Lower leg skin (tissue), 4 donors: ENCODE data around the gene LDB1. TPM values are rescaled to one million over a fixed set of nuclear protein-coding genes. Genes with fewer than 3 reads are reported as not detected.

ENCODE experiments used
- DNase-seq, 2 donors: peaks; one replicate each; pipeline ENCODE4 v3.0.0-alpha.2; 2019; ENCODE audit warnings: low spot score in 2 of 2
- H3K4me3 ChIP-seq: fragments of 200-600 bp; sonication (generic); 2 replicates; pipeline ENCODE4 v1.5.1; 2017; ENCODE audit warnings: mild to moderate bottlenecking, low read depth; ENCODE audit not compliant: poor library complexity, severe bottlenecking
- POLR2A ChIP-seq, 2 donors: fragments of 450-650 bp; IDR thresholded peaks; one replicate each; pipeline ENCODE4 v1.6.1; 2016 to 2017; ENCODE audit warnings: antibody characterized with exemption in 2 of 2, mild to moderate bottlenecking in 1 of 2, moderate library complexity in 1 of 2
- WGBS, 2 donors: methylation state at CpG; one replicate each; pipeline ENCODE4 v1.1.5; 2018; 5-methylcytosine and 5-hydroxymethylcytosine counted together
- intact Hi-C: fragments of 100-400 bp; cut with DNase I; formaldehyde crosslinking; loops from one replicate; pipeline ENCODE4 v1.15.0; 2023; ENCODE audit warnings: low total_unique reads
- total RNA-seq, 4 donors: library from RNA; depleted of rRNA; stranded (reverse); fragments of >200 nt; gene quantifications; one replicate each; pipeline ENCODE4 v1.1.0, GENCODE V29; 2016
- TF ChIP-seq, protein P1 (sequence below), 3 donors: fragments of 450-650 bp; IDR thresholded peaks; one replicate each; pipeline ENCODE4 v1.5.1; 2016; ENCODE audit warnings: antibody characterized with exemption in 3 of 3, mild to moderate bottlenecking in 3 of 3, moderate library complexity in 2 of 3

The LDB1 gene
- total RNA-seq, 4 donors from 2014 or later, result 80.3 to 109 (median 102) TPM

DNA sequence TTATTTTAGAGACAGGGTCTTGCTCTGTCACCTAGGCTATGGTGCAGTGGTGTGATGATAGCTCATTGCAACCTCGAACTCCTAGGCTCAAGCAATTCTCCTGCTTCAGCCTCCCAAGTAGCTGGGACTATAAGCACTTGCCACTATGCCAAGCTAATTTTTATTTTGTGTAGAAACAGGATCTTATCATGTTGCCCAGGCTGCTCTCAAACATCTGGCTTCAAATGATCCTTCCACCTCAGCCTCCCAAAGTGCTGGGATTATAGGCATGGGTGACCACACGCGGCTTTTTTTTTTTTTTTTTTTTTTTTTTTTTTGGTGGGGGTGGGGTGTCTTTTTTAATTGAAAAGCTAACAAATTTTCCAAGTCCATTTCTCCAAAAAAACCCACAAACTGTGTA is 36.6 kb downstream of the LDB1 start:
- TF ChIP-seq, protein P1, sequence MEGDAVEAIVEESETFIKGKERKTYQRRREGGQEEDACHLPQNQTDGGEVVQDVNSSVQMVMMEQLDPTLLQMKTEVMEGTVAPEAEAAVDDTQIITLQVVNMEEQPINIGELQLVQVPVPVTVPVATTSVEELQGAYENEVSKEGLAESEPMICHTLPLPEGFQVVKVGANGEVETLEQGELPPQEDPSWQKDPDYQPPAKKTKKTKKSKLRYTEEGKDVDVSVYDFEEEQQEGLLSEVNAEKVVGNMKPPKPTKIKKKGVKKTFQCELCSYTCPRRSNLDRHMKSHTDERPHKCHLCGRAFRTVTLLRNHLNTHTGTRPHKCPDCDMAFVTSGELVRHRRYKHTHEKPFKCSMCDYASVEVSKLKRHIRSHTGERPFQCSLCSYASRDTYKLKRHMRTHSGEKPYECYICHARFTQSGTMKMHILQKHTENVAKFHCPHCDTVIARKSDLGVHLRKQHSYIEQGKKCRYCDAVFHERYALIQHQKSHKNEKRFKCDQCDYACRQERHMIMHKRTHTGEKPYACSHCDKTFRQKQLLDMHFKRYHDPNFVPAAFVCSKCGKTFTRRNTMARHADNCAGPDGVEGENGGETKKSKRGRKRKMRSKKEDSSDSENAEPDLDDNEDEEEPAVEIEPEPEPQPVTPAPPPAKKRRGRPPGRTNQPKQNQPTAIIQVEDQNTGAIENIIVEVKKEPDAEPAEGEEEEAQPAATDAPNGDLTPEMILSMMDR (IDR thresholded peaks at IDR 0.05), result no peak
- no peak for TF ChIP-seq POLR2A (IDR thresholded peaks at IDR 0.05)
- intact Hi-C loops, result no loop called here
- no peak overlapping the region for H3K4me3 ChIP-seq
- DNase-seq, result no peak
- WGBS, 2 donors, result 83 to 94% methylated on average over 3 of the region's 3 CpGs

DNA sequence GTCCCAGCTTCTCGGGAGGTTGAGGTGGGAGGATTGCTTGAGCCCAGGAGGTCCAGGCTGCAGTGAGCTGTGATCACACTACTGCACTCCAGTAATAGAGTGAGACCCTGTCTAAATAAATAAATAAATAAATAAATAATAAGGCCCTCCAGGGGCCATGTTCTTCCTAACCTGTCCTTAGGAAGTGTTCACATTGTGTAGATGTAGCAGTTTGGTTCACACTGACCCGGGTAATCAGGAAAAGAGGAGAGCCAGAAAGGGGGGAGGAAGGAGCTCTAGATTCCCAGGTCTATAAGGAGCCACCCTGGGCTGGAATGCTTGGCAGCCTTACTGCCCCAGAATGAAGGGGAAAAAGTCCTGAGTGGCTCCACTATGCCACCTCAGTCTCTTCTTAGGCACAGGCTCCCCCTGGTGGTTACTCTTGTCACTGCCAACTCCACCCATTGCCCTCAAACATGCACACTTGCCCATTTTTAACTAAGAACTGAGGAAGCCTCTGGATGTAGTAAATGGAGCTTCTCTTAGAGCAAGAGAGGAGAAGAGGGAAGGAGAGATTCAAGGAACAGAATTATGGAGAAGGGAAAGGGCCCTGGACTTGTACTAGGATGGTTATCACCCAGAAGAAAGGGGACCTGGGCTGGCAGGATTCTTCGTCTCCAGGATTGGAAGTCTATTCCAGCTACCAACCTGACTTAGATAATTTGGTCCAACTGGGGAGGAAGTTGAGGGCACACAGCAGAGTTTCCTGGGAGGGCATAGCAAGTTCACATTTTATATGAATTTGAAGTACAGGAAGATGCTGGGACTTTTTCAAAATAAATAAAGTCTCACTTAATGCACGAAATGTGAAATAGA is 47.3 kb downstream of the LDB1 start:
- TF ChIP-seq POLR2A (IDR thresholded peaks at IDR 0.05), result no peak
- TF ChIP-seq, protein P1 (IDR thresholded peaks at IDR 0.05), result peak in 1 of 3 donors; percentile 68

DNA sequence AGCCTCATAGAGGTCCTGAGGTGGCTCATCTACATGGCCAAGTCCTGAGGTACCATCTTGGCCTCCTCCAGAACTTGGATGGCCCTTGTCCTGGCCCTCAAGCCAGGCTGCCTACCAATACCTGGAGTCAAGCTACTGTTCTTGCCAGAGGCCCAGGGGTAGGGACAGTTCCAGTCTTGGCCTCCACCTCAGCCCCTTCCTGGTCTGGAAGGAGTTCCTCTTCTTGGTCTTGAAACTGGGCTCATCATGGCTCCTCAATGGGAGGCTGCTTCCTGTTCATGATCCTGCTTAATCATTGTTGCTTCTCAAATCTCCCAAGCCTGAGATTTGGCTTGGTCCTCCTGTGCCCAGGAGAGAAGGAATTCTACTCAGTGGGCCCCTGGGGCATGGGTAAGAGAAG is 51.1 kb downstream of the LDB1 start:
- intact Hi-C loops, result no loop called here
- H3K4me3 ChIP-seq, result no peak overlapping the region
- no peak for DNase-seq
- TF ChIP-seq, protein P1 (IDR thresholded peaks at IDR 0.05), result no peak

More for the DNA sequence above, 47.3 kb downstream of the LDB1 start:
- WGBS, 2 donors, result 70 to 74% methylated on average over 4 of the region's 4 CpGs
- no peak overlapping the region for H3K4me3 ChIP-seq
- peak; percentile 78 to 95 for DNase-seq
- intact Hi-C loops, result no loop called here

DNA sequence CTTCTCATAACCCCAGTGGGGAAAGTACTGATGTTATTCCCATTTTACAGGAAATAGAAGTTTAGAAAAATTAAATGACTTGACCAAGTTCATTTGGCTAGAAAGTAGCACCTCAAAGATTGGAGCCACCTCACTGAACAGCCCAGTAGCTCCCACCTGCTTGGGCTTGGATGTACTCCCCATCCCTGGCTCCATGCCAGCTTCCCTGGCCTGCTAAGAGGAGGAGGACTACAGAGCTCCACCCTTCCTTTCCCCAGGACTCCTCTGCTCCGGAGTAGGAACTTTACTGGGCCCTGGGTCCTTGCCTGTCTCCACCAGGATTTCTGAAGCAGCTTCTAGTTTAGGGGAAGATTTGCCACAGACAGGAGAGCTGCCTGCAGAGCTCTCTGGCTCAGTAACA is 52.0 kb downstream of the LDB1 start:
- WGBS, 2 donors, result 17 to 18% methylated on average over 1 of the region's 1 CpG
- H3K4me3 ChIP-seq, result no peak overlapping the region
- intact Hi-C loops, result no loop called here
- no peak for DNase-seq
- TF ChIP-seq, protein P1 (IDR thresholded peaks at IDR 0.05), result no peak
- no peak for TF ChIP-seq POLR2A (IDR thresholded peaks at IDR 0.05)

DNA sequence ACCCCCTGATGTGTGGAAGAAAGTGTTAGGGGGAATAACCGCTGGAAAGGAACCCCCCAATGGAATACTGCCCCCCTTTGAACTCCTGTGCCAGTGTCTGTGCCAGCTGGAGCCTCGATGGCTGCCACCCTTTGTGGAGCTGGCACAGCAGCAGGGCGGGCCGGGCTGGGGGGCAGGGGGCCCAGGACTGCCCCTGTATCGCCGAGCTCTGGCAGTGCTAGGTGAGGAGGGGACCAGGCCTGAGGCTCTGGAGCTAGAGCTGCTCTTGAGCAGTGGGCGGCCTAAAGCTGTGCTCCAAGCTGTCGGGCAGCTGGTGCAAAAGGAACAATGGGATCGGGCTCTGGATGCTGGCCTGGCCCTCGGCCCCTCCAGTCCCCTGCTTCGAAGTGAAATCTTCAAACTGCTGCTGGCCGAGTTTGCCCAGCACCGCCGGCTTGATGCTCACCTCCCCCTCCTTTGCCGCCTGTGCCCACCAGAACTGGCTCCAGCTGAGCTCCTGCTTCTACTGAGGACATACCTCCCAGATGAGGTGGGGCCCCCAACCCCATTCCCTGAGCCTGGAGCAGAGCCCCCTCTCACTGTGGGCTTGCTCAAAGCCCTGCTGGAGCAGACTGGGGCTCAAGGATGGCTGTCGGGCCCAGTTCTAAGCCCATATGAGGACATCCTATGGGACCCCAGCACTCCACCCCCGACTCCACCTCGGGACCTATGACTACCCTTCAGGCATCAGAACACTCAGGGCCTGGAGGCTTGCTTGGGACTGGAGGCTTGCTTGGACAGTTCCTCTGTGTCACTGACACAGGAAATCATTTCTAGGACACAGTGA is 52.9 kb downstream of the LDB1 start:
- intact Hi-C loops, result no loop called here
- H3K4me3 ChIP-seq, result no peak overlapping the region
- WGBS, 2 donors, result 77 to 81% methylated on average over 12 to 17 of the region's 18 CpGs
- TF ChIP-seq POLR2A (IDR thresholded peaks at IDR 0.05), result no peak
- TF ChIP-seq, protein P1 (IDR thresholded peaks at IDR 0.05), result no peak
- no peak for DNase-seq
